ENCODE measurements around the gene SH3RF3.

GRCh38 chr2:109387778-109388469, 258.9 kb downstream of the SH3RF3 start:
- TF ChIP-seq, protein P1, sequence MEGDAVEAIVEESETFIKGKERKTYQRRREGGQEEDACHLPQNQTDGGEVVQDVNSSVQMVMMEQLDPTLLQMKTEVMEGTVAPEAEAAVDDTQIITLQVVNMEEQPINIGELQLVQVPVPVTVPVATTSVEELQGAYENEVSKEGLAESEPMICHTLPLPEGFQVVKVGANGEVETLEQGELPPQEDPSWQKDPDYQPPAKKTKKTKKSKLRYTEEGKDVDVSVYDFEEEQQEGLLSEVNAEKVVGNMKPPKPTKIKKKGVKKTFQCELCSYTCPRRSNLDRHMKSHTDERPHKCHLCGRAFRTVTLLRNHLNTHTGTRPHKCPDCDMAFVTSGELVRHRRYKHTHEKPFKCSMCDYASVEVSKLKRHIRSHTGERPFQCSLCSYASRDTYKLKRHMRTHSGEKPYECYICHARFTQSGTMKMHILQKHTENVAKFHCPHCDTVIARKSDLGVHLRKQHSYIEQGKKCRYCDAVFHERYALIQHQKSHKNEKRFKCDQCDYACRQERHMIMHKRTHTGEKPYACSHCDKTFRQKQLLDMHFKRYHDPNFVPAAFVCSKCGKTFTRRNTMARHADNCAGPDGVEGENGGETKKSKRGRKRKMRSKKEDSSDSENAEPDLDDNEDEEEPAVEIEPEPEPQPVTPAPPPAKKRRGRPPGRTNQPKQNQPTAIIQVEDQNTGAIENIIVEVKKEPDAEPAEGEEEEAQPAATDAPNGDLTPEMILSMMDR (conservative IDR thresholded peaks at IDR 0.05 in 1 of 2, IDR thresholded peaks at IDR 0.05 in 1 of 2; ENCODE audit: low read depth in 1 of 2, low read length in 2 of 2): no peak
- no peak for TF ChIP-seq EZH2 (IDR thresholded peaks at IDR 0.05; ENCODE audit: low read length, missing control alignments)

All from fibroblast of lung (primary cell).